Brain microvascular endothelial cell (primary cell): ENCODE measurements around the gene WDFY4.

Experiments used
- DNase-seq: peaks from one replicate; pipeline ENCODE4 v3.0.0-alpha.2; 2020
- H3K27ac ChIP-seq: fragments of 250-450 bp; sonication (Bioruptor Pico); 2 replicates; pipeline ENCODE4 v1.5.1; 2020; ENCODE audit warnings: mild to moderate bottlenecking, moderate library complexity
- H3K27me3 ChIP-seq: fragments of 250-450 bp; sonication (Bioruptor Pico); replicated peaks from 2 replicates; pipeline ENCODE4 v1.5.1; 2020; ENCODE audit warnings: mild to moderate bottlenecking
- H3K36me3 ChIP-seq: fragments of 250-450 bp; sonication (Bioruptor Pico); replicated peaks from 2 replicates; pipeline ENCODE4 v1.5.1; 2020; ENCODE audit warnings: mild to moderate bottlenecking
- H3K4me3 ChIP-seq: 2 replicates; pipeline ENCODE4 v1.5.1; 2011; ENCODE audit warnings: low read depth, mild to moderate bottlenecking, control low read depth, low read length, moderate library complexity
- in situ Hi-C: cut with HindIII; loops from 2 replicates; pipeline ENCODE4 v1.10.0; 2017; ENCODE audit warnings: low sequenced_read_pairs, low pct_ligation_motif_present
- TF ChIP-seq, protein P1 (sequence below): IDR thresholded peaks from 2 replicates; pipeline ENCODE4 v1.5.1; 2011; ENCODE audit warnings: low read depth, mild to moderate bottlenecking, moderate library complexity, low read length, control low read depth, inconsistent platforms; ENCODE audit errors: missing control alignments

The WDFY4 gene

GRCh38 chr10:48759113-48759901 lies 74.6 kb downstream of the WDFY4 start:
- TF ChIP-seq, protein P1, sequence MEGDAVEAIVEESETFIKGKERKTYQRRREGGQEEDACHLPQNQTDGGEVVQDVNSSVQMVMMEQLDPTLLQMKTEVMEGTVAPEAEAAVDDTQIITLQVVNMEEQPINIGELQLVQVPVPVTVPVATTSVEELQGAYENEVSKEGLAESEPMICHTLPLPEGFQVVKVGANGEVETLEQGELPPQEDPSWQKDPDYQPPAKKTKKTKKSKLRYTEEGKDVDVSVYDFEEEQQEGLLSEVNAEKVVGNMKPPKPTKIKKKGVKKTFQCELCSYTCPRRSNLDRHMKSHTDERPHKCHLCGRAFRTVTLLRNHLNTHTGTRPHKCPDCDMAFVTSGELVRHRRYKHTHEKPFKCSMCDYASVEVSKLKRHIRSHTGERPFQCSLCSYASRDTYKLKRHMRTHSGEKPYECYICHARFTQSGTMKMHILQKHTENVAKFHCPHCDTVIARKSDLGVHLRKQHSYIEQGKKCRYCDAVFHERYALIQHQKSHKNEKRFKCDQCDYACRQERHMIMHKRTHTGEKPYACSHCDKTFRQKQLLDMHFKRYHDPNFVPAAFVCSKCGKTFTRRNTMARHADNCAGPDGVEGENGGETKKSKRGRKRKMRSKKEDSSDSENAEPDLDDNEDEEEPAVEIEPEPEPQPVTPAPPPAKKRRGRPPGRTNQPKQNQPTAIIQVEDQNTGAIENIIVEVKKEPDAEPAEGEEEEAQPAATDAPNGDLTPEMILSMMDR = no peak
- Histone ChIP-seq H3K27ac (no peak overlapping the region), H3K36me3 (no peaks in the 10 kb centered on the region), H3K27me3 (peaks cover 5% of the 10 kb centered on the region), H3K4me3 (no peak overlapping the region)
- in situ Hi-C loops = no loop called here
- DNase-seq = no peak

- peaks cover 5% of the 10 kb centered on the region for H3K27me3 ChIP-seq
- no peak overlapping the region for H3K27ac ChIP-seq
- no peak overlapping the region for H3K4me3 ChIP-seq
- no peak for DNase-seq
- in situ Hi-C loops = no loop called here
- H3K36me3 ChIP-seq = no peaks in the 10 kb centered on the region
- TF ChIP-seq, protein P1 = no peak
Measured at GRCh38 chr10:48760983-48761382, 76.3 kb downstream of the WDFY4 start.

- peaks cover 4% of the 10 kb centered on the region for H3K27me3 ChIP-seq
- no peak overlapping the region for H3K27ac ChIP-seq
- TF ChIP-seq, protein P1 = no peak
- in situ Hi-C loops = no loop called here
- H3K4me3 ChIP-seq = no peak overlapping the region
- DNase-seq = no peak
- no peaks in the 10 kb centered on the region for H3K36me3 ChIP-seq
Measured at GRCh38 chr10:48762064-48763042, 77.7 kb downstream of the WDFY4 start.

DNA sequence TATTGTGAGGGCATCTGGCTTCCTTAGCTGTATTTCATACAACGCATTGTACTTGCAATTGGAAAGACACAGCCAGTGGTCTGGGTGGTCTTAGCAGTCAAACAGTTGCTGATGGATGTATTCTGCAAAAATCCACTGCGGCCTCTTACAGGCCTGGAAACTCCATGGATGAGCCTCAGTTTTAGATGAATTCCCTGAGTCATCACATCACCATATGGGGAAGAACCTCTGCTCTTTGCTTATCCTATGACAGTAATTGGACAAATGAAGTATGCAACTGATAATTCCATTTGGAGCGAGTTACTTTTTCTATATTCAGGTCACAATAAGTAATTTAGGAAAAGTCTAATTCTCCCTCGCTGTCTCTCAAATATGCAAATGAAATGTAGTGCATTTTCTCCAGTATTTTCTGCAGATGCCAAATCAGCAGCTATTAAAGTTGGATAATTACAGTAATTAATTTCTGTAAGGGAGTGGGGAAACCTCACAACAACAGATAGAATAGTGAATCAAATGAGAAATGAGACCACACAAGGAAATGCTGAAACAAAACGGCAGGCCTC lies 78.8 kb downstream of the WDFY4 start:
- Histone ChIP-seq H3K27ac (no peak overlapping the region), H3K4me3 (no peak overlapping the region), H3K27me3 (peaks cover 4% of the 10 kb centered on the region), H3K36me3 (no peaks in the 10 kb centered on the region)
- TF ChIP-seq, protein P1 = no peak
- DNase-seq = no peak
- in situ Hi-C loops = no loop called here

DNA sequence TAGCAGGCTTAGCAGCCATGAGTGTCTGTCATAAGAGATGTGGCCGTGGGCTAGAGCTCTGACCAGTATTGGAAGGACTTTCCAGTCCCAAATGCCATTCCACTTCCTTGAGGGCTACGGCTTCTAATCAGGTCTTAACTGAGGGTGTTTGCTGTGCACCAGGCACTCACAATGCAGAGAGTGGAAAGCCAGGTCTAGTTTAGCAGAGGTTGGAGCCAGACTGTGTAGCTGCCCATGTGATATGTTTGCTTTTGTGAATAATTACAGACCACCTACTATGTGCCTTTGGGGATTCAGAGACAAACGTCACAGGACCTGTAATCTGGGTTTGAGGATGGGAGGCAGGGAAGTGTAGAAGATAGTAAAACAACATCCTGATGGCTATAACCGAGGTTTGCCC lies 79.8 kb downstream of the WDFY4 start:
- in situ Hi-C loops = no loop called here
- no peak overlapping the region for H3K27ac ChIP-seq
- no peak overlapping the region for H3K4me3 ChIP-seq
- H3K36me3 ChIP-seq = no peaks in the 10 kb centered on the region
- TF ChIP-seq, protein P1 = no peak
- no peaks in the 10 kb centered on the region for H3K27me3 ChIP-seq
- no peak for DNase-seq
